B cell (primary cell): ENCODE data around the gene UTP4. TPM values are rescaled to one million over a fixed set of nuclear protein-coding genes. Genes with fewer than 3 reads are reported as not detected.

Source experiments
- ATAC-seq: fragments of 200-7000 bp; cut with Tn5 transposase; one replicate; pipeline ENCODE4 v1.10.0; 2021; ENCODE audit warnings: low read depth, mild to moderate bottlenecking, moderate number of reproducible peaks, moderate library complexity
- CTCF ChIA-PET: fragments of 350-600 bp; sonication (Branson Sonifier 250); formaldehyde crosslinking; loops from one replicate; lab custom pipeline; 2021; ENCODE audit warnings: antibody characterized with exemption, inconsistent platforms; lab: Charles Lee
- POLR2A ChIA-PET: fragments of 350-600 bp; sonication (Branson Sonifier 250); formaldehyde crosslinking; loops from one replicate; lab custom pipeline; 2021; ENCODE audit warnings: antibody characterized with exemption; lab: Charles Lee
- DNase-seq: peaks from one replicate; pipeline ENCODE4 v3.0.0; 2013
- H2AFZ ChIP-seq: 2 replicates; pipeline ENCODE4 v1.6.1; 2012; ENCODE audit warnings: mild to moderate bottlenecking, low read depth, low read length; ENCODE audit not compliant: insufficient read depth, poor library complexity, severe bottlenecking
- H3K27ac ChIP-seq, 2 donors: 1 replicate in 1 of 2; 2 replicates in 1 of 2; pipeline ENCODE4 v1.5.1; 2012 to 2013; ENCODE audit warnings: low read length in 2 of 2, mild to moderate bottlenecking in 2 of 2, moderate library complexity in 1 of 2
- H3K27me3 ChIP-seq, 4 experiments: fragments of 200-600 bp in 1 of 4; sonication (generic) in 1 of 4; replicated peaks in 1 of 4; 1 replicate in 2 of 4; 2 replicates in 2 of 4; pipeline versions ENCODE4 v1.6.1 to v1.7.0; 2013 to 2016; ENCODE audit warnings: low read length in 3 of 4, mild to moderate bottlenecking in 2 of 4, mixed read lengths in 1 of 4, moderate library complexity in 1 of 4; ENCODE audit not compliant: insufficient read depth in 4 of 4, control insufficient read depth in 3 of 4; ENCODE audit errors: control extremely low read depth in 1 of 4
- H3K36me3 ChIP-seq, 2 experiments: replicated peaks in 1 of 2; 1 replicate in 1 of 2; 2 replicates in 1 of 2; pipeline versions ENCODE4 v1.6.1 to v1.7.1; 2013; ENCODE audit warnings: low read length in 1 of 2; ENCODE audit not compliant: insufficient read depth in 2 of 2, control insufficient read depth in 1 of 2; ENCODE audit errors: control extremely low read depth in 1 of 2, extremely low read depth in 1 of 2
- H3K4me1 ChIP-seq, 2 donors: fragments of 200-600 bp in 1 of 2; sonication (generic) in 1 of 2; 1 replicate in 1 of 2; 2 replicates in 1 of 2; pipeline versions ENCODE4 v1.5.1 to v1.6.1; 2013 to 2017; ENCODE audit warnings: low read length in 2 of 2; ENCODE audit not compliant: control insufficient read depth in 2 of 2, insufficient read depth in 2 of 2
- H3K4me2 ChIP-seq: replicated peaks from 2 replicates; pipeline ENCODE3; 2012; ENCODE audit warnings: mild to moderate bottlenecking, low read depth, low read length; ENCODE audit not compliant: poor library complexity, severe bottlenecking
- H3K4me3 ChIP-seq, 5 experiments: fragments of 200-600 bp in 1 of 5; sonication (generic) in 1 of 5; 1 replicate in 3 of 5; 2 replicates in 2 of 5; pipeline versions ENCODE4 v1.5.1 to v1.7.0; 2011 to 2016; ENCODE audit warnings: low read length in 4 of 5, mild to moderate bottlenecking in 4 of 5, low read depth in 2 of 5, control low read depth in 1 of 5, moderate library complexity in 1 of 5; ENCODE audit not compliant: insufficient read depth in 1 of 5; ENCODE audit errors: control extremely low read depth in 1 of 5, extremely low read depth in 1 of 5
- H3K79me2 ChIP-seq: fragments of 200-600 bp; sonication (generic); one replicate; pipeline ENCODE4 v1.6.0; 2016; ENCODE audit warnings: low read length; ENCODE audit not compliant: control insufficient read depth, insufficient read depth
- H3K9ac ChIP-seq: fragments of 200-600 bp; sonication (generic); 2 replicates; pipeline ENCODE4 v1.6.1; 2017; ENCODE audit warnings: mild to moderate bottlenecking, low read length, moderate library complexity
- H3K9me3 ChIP-seq, 3 donors: one replicate each; pipeline versions ENCODE4 v1.6.1 to v1.7.1; 2013; ENCODE audit warnings: low read length in 2 of 3; ENCODE audit not compliant: control insufficient read depth in 2 of 3, insufficient read depth in 1 of 3; ENCODE audit errors: control extremely low read depth in 1 of 3
- H4K20me1 ChIP-seq: 2 replicates; pipeline ENCODE4 v1.6.0; 2012; ENCODE audit warnings: mild to moderate bottlenecking, low read length; ENCODE audit not compliant: insufficient read depth, control insufficient read depth, poor library complexity, severe bottlenecking
- H3K27ac Mint-ChIP-seq: one replicate; pipeline ENCODE4 v1.8.0; 2021; ENCODE audit warnings: mixed read lengths
- H3K27me3 Mint-ChIP-seq: one replicate; pipeline ENCODE4 v1.8.0; 2021; ENCODE audit warnings: mixed read lengths
- H3K4me1 Mint-ChIP-seq: one replicate; pipeline ENCODE4 v1.8.0; 2021; ENCODE audit warnings: mixed read lengths
- H3K4me3 Mint-ChIP-seq: one replicate; pipeline ENCODE4 v1.8.0; 2021; ENCODE audit warnings: mixed read lengths
- H3K9me3 Mint-ChIP-seq: one replicate; pipeline ENCODE4 v1.8.0; 2022; ENCODE audit warnings: mixed read lengths; ENCODE audit not compliant: insufficient read depth
- EZH2 ChIP-seq: IDR thresholded peaks from 2 replicates; pipeline ENCODE4 v1.6.1; 2012; ENCODE audit warnings: borderline replicate concordance, low read depth, mild to moderate bottlenecking, moderate library complexity, low read length; ENCODE audit not compliant: insufficient read depth, poor library complexity, severe bottlenecking
- WGBS: methylation state at CpG from one replicate; pipeline ENCODE4 v1.1.5; 2013; ENCODE audit warnings: missing lambda C conversion rate; ENCODE audit not compliant: insufficient coverage; 5-methylcytosine and 5-hydroxymethylcytosine counted together
- intact Hi-C: fragments of 100-400 bp; cut with micrococcal nuclease; formaldehyde crosslinking; loops from one replicate; pipeline ENCODE4 v1.10.0; 2022
- polyA plus RNA-seq: library from polyadenylated mRNA; depleted of rRNA; stranded (reverse); fragments of >200 nt; gene quantifications from 2 replicates; pipeline ENCODE4 v1.2.3, GENCODE V29; 2012
- total RNA-seq, 2 donors: library from RNA; stranded (reverse); fragments of 120-200 nt in 1 of 2; gene quantifications; 1 replicate in 1 of 2; 2 replicates in 1 of 2; pipeline versions ENCODE4 v1.2.3 to v1.2.4, GENCODE V29; 2013 to 2022
- TF ChIP-seq, protein P1 (sequence below): fragments of 200-600 bp; IDR thresholded peaks from one replicate; pipeline ENCODE4 v1.8.0; 2022; ENCODE audit warnings: antibody characterized with exemption, mild to moderate bottlenecking

UTP4 gene
- total and polyA plus RNA-seq, 2 donors (not counting 1 experiment from before 2014, with no cell fraction given), result 24.3 to 30.1 TPM

DNA sequence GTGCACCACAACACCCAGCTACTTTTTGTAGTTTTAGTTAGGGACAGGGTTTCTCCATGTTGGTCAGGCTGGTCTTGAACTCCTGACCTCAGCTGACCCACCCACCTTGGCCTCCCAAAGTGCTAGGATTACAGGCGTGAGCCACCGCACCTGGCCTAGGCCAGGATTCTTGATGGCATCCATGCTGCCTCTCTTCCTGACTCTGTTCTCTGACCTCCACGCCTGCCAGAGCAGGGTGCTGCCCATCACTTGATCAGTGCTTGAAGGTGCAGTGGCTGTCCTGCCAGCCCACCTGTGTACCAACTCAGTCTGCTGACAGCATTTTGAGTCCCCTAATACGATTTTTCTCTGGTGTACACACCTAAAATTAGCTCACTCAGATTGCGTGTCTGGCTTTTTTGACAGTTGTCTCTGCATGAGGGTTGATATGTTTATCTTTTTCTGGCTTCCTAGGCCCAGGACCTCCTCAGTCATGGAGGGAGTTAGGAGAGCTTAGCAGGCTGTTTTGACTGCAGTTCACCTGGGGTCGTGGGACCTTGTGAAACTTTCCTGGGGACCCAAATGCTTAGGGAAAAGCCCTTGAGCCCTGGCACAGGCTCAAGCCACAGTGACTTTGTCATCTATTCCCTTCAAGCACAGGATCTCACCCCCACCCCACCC, 21.1 kb upstream of the UTP4 start:
- no peaks in the 10 kb centered on the region for H3K79me2 ChIP-seq
- CTCF ChIA-PET, result interaction anchor here (0.7 to 2.8 kb wide), 3 partner anchors 11 to 21 kb away, joined by 3 to 8 read pairs (median 5); partner anchors contain the start of genes CHTF8 and UTP4

DNA sequence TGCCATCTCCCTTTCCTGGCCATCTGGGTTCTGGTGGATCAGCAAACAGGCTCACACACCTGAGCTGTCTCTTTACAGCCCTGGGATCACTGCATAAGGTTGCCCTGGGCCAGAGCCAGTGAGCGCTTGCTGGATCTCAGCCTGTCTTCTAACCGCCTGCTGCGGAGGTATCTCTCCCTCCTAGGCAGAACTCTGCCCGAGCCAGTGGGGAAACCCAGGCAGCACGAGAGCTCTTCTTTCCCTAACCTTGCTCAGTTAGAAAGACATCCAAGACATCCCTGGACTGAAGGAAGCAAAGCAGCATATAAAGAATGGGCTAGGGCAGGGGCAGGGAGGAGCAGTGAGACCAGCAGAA, 20.6 kb upstream of the UTP4 start:
- H3K4me1 Mint-ChIP-seq, result peaks cover 6% of the 10 kb centered on the region
- CTCF ChIA-PET, result interaction anchor here (1.9 to 2.8 kb wide), 2 partner anchors 14 to 21 kb away, joined by 5 to 8 read pairs; partner anchors contain the start of genes CHTF8 and UTP4
- Histone ChIP-seq H3K27me3 (peaks cover 0 to 16% (median 9%) of the 10 kb centered on the region in 4 experiments), H3K27ac (no peak overlapping the region), H4K20me1 (peaks cover 73% of the 10 kb centered on the region), H3K36me3 (peaks cover 1 to 35% of the 10 kb centered on the region in 2 experiments), H3K4me2 (no peak overlapping the region), H3K4me1 (peaks cover 11 to 12% of the 10 kb centered on the region in 2 donors), H3K9ac (no peak overlapping the region), H2AFZ (no peak overlapping the region), H3K79me2 (no peaks in the 10 kb centered on the region), H3K4me3 (no peak overlapping the region), H3K9me3 (no peaks in the 10 kb centered on the region)
- no peak overlapping the region for H3K4me3 Mint-ChIP-seq
- no peaks in the 10 kb centered on the region for H3K9me3 Mint-ChIP-seq
- no peak overlapping the region for H3K27ac Mint-ChIP-seq
- POLR2A ChIA-PET, result no interaction called here
- no peak for DNase-seq
- no peak for TF ChIP-seq EZH2
- TF ChIP-seq, protein P1, sequence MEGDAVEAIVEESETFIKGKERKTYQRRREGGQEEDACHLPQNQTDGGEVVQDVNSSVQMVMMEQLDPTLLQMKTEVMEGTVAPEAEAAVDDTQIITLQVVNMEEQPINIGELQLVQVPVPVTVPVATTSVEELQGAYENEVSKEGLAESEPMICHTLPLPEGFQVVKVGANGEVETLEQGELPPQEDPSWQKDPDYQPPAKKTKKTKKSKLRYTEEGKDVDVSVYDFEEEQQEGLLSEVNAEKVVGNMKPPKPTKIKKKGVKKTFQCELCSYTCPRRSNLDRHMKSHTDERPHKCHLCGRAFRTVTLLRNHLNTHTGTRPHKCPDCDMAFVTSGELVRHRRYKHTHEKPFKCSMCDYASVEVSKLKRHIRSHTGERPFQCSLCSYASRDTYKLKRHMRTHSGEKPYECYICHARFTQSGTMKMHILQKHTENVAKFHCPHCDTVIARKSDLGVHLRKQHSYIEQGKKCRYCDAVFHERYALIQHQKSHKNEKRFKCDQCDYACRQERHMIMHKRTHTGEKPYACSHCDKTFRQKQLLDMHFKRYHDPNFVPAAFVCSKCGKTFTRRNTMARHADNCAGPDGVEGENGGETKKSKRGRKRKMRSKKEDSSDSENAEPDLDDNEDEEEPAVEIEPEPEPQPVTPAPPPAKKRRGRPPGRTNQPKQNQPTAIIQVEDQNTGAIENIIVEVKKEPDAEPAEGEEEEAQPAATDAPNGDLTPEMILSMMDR, result no peak
- H3K27me3 Mint-ChIP-seq, result peaks cover 14% of the 10 kb centered on the region
- WGBS, result 91% methylated on average over 3 of the region's 5 CpGs
- ATAC-seq, result no peak
- intact Hi-C loops, result no loop called here

More for the DNA sequence above, 21.1 kb upstream of the UTP4 start:
- no peak overlapping the region for H3K4me3 ChIP-seq
- intact Hi-C loops, result no loop called here
- 80% methylated on average over 4 of the region's 6 CpGs for WGBS
- H3K9me3 Mint-ChIP-seq, result no peaks in the 10 kb centered on the region
- H3K36me3 ChIP-seq, result peaks cover 0 to 30% of the 10 kb centered on the region in 2 experiments
- no peak overlapping the region for H3K4me3 Mint-ChIP-seq
- H3K27me3 Mint-ChIP-seq, result peaks cover 16% of the 10 kb centered on the region
- no peak overlapping the region for H3K27ac ChIP-seq
- TF ChIP-seq, protein P1, result no peak
- no peak for TF ChIP-seq EZH2
- no peak for ATAC-seq
- no peak overlapping the region for H3K9ac ChIP-seq
- peaks cover 16 to 17% of the 10 kb centered on the region in 2 donors for H3K4me1 ChIP-seq
- H3K9me3 ChIP-seq, result peaks cover 0 to 3% (median 0%) of the 10 kb centered on the region in 3 donors
- H3K27me3 ChIP-seq, result peaks cover 0 to 21% (median 14%) of the 10 kb centered on the region in 4 experiments
- H3K4me1 Mint-ChIP-seq, result peaks cover 9% of the 10 kb centered on the region
- no peak for DNase-seq
- no peak overlapping the region for H3K27ac Mint-ChIP-seq
- POLR2A ChIA-PET, result no interaction called here
- H4K20me1 ChIP-seq, result peaks cover 75% of the 10 kb centered on the region
- H2AFZ ChIP-seq, result no peak overlapping the region
- H3K4me2 ChIP-seq, result no peak overlapping the region
